Esophagus squamous epithelium (tissue), 5 donors: ENCODE data around the gene ITFG1. TPM values are rescaled to one million over a fixed set of nuclear protein-coding genes. Genes with fewer than 3 reads are reported as not detected.

Experiments used
- DNase-seq: peaks from one replicate; lab custom pipeline; 2025; lab: John Stamatoyannopoulos, UW
- H3K27ac ChIP-seq, 4 donors: fragments of 200-600 bp; sonication (generic); one replicate each; pipeline ENCODE4 v1.5.1; 2016 to 2019; ENCODE audit warnings: mild to moderate bottlenecking in 1 of 4
- H3K27me3 ChIP-seq, 4 donors: fragments of 200-600 bp; sonication (generic); 1 replicate in 3 of 4; 2 replicates in 1 of 4; pipeline versions ENCODE4 v1.5.1 to v1.6.0; 2017 to 2021; ENCODE audit warnings: antibody characterized with exemption in 1 of 4
- H3K36me3 ChIP-seq, 3 donors: fragments of 200-600 bp; sonication (generic); one replicate each; pipeline ENCODE4 v1.5.1; 2016 to 2019
- H3K4me1 ChIP-seq, 3 donors: fragments of 200-600 bp; sonication (generic); one replicate each; pipeline ENCODE4 v1.5.1; 2017 to 2019
- H3K4me3 ChIP-seq, 4 donors: fragments of 200-600 bp; sonication (generic); 1 replicate in 3 of 4; 2 replicates in 1 of 4; pipeline ENCODE4 v1.5.1; 2016 to 2019; ENCODE audit warnings: mild to moderate bottlenecking in 2 of 4, moderate library complexity in 1 of 4
- H3K9me3 ChIP-seq, 3 donors: fragments of 200-600 bp; sonication (generic); one replicate each; pipeline ENCODE4 v1.5.1; 2016 to 2019
- CTCF ChIP-seq, 6 experiments: fragments of 450-650 bp in 4 of 6; fragments of 200-600 bp in 2 of 6; sonication (generic) in 2 of 6; IDR thresholded peaks; one replicate each; pipeline ENCODE4 v1.5.1; 2016 to 2019; ENCODE audit warnings: antibody characterized with exemption in 6 of 6, mild to moderate bottlenecking in 4 of 6, moderate library complexity in 4 of 6
- POLR2A ChIP-seq, 4 donors: fragments of 450-650 bp; IDR thresholded peaks; one replicate each; pipeline ENCODE4 v1.6.1; 2017; ENCODE audit warnings: antibody characterized with exemption in 4 of 4, mild to moderate bottlenecking in 4 of 4, moderate library complexity in 3 of 4
- WGBS, 2 donors: methylation state at CpG; one replicate each; pipeline ENCODE4 v1.1.5; 2018; 5-methylcytosine and 5-hydroxymethylcytosine counted together
- intact Hi-C: fragments of 100-400 bp; cut with DNase I; formaldehyde crosslinking; loops from one replicate; pipeline ENCODE4 v1.15.0; 2022
- total RNA-seq, 4 donors: library from RNA; depleted of rRNA; stranded (reverse); fragments of >200 nt; gene quantifications; one replicate each; pipeline ENCODE4 v1.1.0, GENCODE V29; 2016
- donor health status: DM: yes; HTN: yes; CAD: no.

ITFG1 gene
- total RNA-seq, 4 donors from 2014 or later = 16.1 to 31.9 (median 26.4) TPM

- 91 to 92% methylated on average over 3 of the region's 6 CpGs for WGBS, 2 donors
- no peaks in the 10 kb centered on the region for H3K9me3 ChIP-seq
- no peak for DNase-seq
- H3K36me3 ChIP-seq = peaks cover 0 to 25% (median 0%) of the 10 kb centered on the region in 3 donors
- no peaks in the 10 kb centered on the region for H3K4me1 ChIP-seq
- H3K27me3 ChIP-seq = no peaks in the 10 kb centered on the region
- intact Hi-C loops = no loop called here
- H3K4me3 ChIP-seq = no peak overlapping the region
- H3K27ac ChIP-seq = no peak overlapping the region
- TF ChIP-seq CTCF (IDR thresholded peaks at IDR 0.05) = no peak
- TF ChIP-seq POLR2A (IDR thresholded peaks at IDR 0.05) = no peak
Observed at GRCh38 chr16:47299587-47299986, 161.3 kb downstream of the ITFG1 start.

GRCh38 chr16:47284999-47285398, 175.9 kb downstream of the ITFG1 start:
- H3K9me3 ChIP-seq = peaks cover 0 to 7% (median 0%) of the 10 kb centered on the region in 3 donors
- intact Hi-C loops = no loop called here
- no peak overlapping the region for H3K4me3 ChIP-seq
- WGBS, 2 donors = 55 to 76% methylated on average over 5 of the region's 5 CpGs
- H3K27me3 ChIP-seq = no peaks in the 10 kb centered on the region
- TF ChIP-seq POLR2A (IDR thresholded peaks at IDR 0.05) = no peak
- no peak for TF ChIP-seq CTCF (IDR thresholded peaks at IDR 0.05)
- peaks cover 0 to 8% (median 0%) of the 10 kb centered on the region in 3 donors for H3K4me1 ChIP-seq
- DNase-seq = no peak
- peak overlapping the region in 2 of 4 donors; percentile 28 to 52 for H3K27ac ChIP-seq
- peaks cover 0 to 4% (median 0%) of the 10 kb centered on the region in 3 donors for H3K36me3 ChIP-seq

DNA sequence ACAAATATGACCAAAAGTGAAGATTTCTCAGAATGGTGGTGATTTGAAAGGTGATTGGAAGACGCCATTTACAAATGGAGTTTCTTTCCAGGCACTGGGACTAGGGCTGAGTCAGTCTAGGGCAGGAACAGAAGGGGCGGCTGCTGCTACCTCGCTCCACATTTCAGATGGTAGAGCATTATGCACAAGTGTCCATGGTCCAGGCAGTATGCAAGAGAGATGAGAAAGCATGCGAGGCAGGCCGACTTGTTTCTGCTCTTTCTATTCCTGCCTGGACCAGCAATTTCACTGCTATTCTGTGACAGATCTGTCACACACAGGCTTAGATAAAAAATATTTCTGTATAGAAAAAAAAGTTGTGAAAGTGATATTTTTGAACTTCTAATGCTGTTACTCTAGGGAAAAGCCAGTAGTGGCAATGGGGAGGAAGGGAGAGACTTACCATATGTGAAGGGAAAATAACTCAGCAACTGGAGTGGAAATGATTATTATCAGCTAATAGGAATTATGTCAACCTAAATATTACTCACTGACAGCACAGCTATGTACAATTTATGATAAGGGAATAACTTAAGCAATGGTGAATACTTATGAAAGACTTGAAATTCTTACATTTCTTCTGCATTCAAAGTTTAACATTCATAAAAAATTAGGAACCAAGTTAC, 182.4 kb downstream of the ITFG1 start:
- Histone ChIP-seq H3K27ac (no peak overlapping the region), H3K36me3 (no peaks in the 10 kb centered on the region), H3K9me3 (peaks cover 0 to 5% (median 0%) of the 10 kb centered on the region in 3 donors), H3K4me3 (no peak overlapping the region), H3K4me1 (peaks cover 0 to 7% (median 0%) of the 10 kb centered on the region in 3 donors), H3K27me3 (no peaks in the 10 kb centered on the region)
- no peak for TF ChIP-seq POLR2A (IDR thresholded peaks at IDR 0.05)
- no peak for TF ChIP-seq CTCF (IDR thresholded peaks at IDR 0.05)
- intact Hi-C loops = no loop called here
- no peak for DNase-seq
- 98 to 100% methylated on average over 5 of the region's 5 CpGs for WGBS, 2 donors

DNA sequence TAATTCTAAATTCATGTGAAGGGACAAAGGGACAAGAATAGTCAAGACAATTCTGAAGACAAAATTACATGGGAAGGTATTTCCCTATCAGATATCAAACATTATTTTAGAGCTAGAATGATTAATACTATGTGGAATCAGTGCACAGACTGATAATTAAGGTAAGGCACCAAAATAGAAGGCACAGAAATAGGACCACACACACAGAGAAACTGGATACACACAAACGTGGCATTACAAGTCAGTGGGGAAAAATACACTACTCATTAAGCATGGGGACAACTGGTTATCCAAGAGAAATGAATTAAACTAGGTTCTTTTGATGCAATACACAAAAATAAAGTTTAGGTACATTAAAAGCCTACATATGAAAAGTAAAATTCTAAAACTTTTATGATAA, 184.3 kb downstream of the ITFG1 start:
- H3K27me3 ChIP-seq = no peaks in the 10 kb centered on the region
- no peak overlapping the region for H3K27ac ChIP-seq
- H3K9me3 ChIP-seq = no peaks in the 10 kb centered on the region
- H3K36me3 ChIP-seq = peaks cover 0 to 2% (median 0%) of the 10 kb centered on the region in 3 donors
- WGBS, 2 donors = 43 to 61% methylated on average over 1 of the region's 1 CpG
- intact Hi-C loops = no loop called here
- no peak overlapping the region for H3K4me3 ChIP-seq
- TF ChIP-seq CTCF (IDR thresholded peaks at IDR 0.05) (no peak), POLR2A (IDR thresholded peaks at IDR 0.05) (no peak)
- DNase-seq = no peak
- H3K4me1 ChIP-seq = peaks cover 0 to 7% (median 0%) of the 10 kb centered on the region in 3 donors

GRCh38 chr16:47262938-47263337, 197.9 kb downstream of the ITFG1 start:
- intact Hi-C loops = no loop called here
- Histone ChIP-seq H3K36me3 (peaks cover 0 to 26% (median 0%) of the 10 kb centered on the region in 3 donors), H3K4me1 (no peaks in the 10 kb centered on the region), H3K27me3 (no peaks in the 10 kb centered on the region), H3K4me3 (no peak overlapping the region), H3K9me3 (no peaks in the 10 kb centered on the region), H3K27ac (no peak overlapping the region)
- no peak for DNase-seq
- WGBS, 2 donors = 94 to 96% methylated on average over 2 of the region's 2 CpGs
- TF ChIP-seq POLR2A (IDR thresholded peaks at IDR 0.05) (no peak), CTCF (IDR thresholded peaks at IDR 0.05) (no peak)
